ENCODE measurements around the gene ADARB2.

The ADARB2 gene

GRCh38 chr10:1560535-1561192, 176.7 kb downstream of the ADARB2 start:
- DNase-seq = no peak

GRCh38 chr10:1559761-1560160, 177.6 kb downstream of the ADARB2 start:
- DNase-seq = no peak

- DNase-seq = no peak
Observed at GRCh38 chr10:1559311-1559710, 178.0 kb downstream of the ADARB2 start.

DNA sequence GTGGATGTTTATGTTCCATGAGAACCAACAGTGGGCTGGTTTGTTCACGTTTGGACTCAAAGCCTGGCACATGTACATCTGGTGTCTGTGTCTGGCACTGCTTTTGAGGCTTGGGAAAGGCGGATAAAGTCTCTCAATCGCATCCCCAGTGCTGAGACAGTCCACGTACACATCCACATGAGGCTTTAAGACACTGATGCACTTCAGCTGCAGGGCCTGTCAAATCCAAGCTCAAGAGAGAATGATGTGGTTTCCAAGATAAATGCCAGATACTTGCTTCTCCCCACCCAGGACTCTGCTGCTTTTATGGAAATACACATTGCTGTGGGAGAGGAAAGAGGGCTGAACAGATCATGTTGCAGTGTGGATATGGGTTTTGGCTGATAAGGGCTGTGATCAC, 178.4 kb downstream of the ADARB2 start:
- DNase-seq = no peak

- DNase-seq = no peak
Observed at GRCh38 chr10:1557081-1557480, 180.2 kb downstream of the ADARB2 start.

DNA sequence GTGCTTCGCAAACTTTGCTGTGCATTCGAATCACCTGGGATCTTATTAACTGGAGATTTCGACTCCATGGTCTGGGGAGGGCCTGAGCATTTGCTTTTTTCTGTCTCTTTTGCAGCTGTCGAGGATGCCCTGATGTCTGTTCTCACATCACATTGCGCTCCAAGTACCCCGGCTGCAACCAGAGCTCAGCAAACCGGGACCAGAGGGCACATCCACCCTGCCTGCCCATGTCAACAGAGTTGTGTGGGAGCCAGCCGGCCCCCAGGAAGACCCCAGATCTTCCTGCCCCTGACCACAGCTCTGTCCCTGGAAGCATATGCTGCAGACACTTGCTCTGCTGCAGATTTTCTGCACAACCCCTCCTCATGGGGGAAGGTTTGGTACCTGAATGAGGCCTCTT, 180.8 kb downstream of the ADARB2 start:
- no peak for DNase-seq

GRCh38 chr10:1553951-1554350, 183.4 kb downstream of the ADARB2 start:
- DNase-seq = no peak

GRCh38 chr10:1552881-1553670, 184.2 kb downstream of the ADARB2 start:
- no peak for DNase-seq

DNA sequence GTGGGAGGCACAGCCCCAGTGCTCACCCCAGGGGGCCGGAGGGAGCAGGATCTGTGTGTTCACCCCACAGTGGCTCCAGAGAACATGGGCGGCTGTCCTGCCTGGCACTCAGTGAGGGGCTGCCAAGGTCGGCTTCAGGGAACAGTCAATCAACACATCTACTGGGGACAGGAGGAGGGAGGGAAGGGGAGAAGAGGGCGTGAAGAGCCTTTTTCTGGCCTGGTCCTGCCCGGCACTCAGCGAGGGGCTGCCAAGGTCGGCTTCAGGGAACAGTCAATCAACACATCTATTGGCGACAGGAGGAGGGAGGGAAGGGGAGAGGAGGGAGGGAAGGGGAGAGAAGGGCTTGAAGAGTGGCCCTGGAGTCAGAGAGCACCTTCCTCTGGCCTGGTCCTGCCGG, 184.9 kb downstream of the ADARB2 start:
- no peak for DNase-seq

DNA sequence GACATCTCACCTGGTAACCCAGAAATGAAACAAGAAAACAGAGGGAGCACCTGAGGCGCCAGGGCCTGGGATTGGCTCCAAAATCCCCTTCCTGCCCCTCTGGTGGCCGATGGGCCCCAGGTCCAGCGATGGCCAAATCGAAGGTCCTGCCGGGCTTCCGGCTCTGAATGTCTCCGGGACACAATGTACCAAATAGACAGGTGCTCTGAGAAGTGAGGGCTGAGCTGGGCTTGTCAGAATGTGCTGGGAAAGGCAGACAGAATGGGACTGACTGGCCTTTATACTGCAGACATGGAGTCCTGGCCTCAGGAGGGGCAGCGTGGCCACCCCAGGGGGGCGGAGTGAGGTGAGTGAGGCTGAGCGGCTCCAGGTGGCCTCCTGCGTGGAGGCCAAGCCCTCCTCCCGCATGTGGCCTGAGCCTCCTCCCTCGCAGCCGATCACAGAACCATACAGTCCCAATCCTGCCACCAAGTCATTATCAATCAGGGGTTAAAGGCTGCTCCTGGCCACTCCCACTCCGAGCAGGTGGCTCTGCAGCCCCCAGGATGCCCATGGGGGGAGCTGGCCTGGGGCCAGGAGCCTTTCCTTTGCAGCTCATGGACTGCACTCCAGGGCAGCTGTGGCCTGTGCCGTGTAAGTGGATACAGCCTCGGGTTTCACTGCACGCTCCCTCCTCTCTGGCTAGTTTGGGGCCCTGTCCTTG, 185.5 kb downstream of the ADARB2 start:
- peak; percentile 43 for DNase-seq

- no peak for DNase-seq
Observed at GRCh38 chr10:1550616-1551015, 186.7 kb downstream of the ADARB2 start.

DNA sequence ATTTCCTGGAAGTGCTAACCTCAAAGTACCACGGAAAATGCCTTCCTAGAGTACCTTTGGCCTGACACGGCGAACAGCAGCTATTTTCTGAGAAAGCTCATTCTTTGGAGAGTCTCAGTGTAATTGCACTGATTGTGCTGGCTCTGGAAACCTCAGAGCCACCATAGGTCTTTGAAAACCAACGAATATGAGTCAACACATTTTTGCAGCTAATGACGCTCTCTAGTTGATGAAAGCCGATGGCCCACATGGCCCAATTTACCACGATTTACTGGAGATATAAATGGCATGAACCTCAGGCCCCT, 187.1 kb downstream of the ADARB2 start:
- DNase-seq = no peak

DNA sequence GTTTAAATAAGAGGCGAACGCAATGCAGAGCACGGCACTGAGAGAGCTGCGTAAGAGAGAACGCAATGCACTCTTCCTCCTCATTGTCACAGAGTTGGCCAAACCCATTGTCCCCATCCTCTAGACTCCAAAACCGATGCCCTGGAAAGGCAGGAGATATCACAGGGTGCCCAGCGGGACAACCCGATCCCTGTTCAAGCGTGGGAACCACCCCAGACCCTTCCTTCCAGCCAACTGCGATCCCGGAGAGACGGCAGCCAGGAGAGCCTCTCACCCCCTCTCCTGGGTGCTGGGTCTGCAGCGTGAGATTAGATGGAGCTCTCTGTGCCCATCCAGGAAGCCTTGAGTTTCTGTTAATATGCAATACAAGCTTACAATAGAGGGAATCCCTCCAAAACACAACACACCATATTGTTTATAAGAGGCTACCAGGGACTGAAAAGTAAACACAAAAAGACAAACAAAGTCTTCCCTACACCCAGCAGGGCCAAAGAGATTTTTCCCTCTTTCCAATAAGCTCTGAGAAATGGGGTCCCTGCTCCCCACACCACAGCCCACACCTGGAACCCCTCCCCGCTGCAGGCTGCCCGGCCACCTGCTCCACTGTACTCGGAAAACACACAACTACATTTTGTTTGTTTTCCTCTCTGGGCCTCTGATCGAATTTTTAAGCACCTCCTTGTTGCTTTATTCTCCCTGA, 187.6 kb downstream of the ADARB2 start:
- DNase-seq = no peak

GRCh38 chr10:1548596-1548995, 188.7 kb downstream of the ADARB2 start:
- no peak for DNase-seq

GRCh38 chr10:1548146-1548545, 189.2 kb downstream of the ADARB2 start:
- no peak for DNase-seq

- DNase-seq = no peak
Observed at GRCh38 chr10:1546431-1547110, 190.8 kb downstream of the ADARB2 start.

GRCh38 chr10:1545524-1545923, 191.8 kb downstream of the ADARB2 start:
- DNase-seq = no peak

DNA sequence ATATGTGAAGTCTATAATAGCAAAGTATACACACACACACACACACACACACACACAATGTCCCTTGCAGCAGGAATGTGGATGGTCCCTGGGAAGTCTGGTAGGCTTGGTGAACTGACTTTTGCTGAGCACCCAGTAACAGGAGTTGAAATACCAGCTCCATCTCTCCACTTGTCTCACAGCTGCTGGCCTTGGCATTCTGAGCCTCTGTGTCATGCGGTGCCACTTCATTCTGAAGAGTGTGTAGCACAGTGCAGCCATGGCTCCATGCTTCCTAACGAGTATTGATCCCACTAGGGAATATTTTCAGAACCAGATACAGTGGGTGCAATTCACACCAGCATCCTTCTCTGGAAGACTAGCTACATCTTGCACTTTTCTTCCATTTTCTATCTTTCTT, 192.4 kb downstream of the ADARB2 start:
- no peak for DNase-seq

DNA sequence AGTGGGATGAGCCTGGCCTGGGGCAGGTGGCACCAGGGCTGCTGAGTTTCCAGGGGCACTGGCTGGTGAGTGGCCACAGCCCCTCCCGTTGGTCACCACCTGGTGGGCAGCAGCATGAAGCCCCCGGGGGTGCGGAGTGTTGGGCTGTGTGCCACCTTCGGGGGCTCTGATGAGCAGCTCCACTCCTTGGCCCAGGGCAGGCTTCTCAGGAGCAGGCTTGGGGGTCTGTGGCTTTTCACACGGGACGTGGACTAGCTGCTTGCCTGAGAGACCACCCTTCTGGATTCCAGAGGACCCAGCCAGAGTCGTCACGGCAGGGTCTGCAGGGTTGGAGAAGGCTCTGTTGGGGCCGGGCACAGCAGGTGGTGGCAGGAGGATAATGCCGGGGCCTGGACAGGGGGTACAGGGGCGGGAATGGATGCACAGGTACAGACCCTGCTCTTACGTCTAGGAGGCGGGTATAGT, 193.1 kb downstream of the ADARB2 start:
- no peak for DNase-seq

GRCh38 chr10:1543596-1543995, 193.7 kb downstream of the ADARB2 start:
- no peak for DNase-seq

GRCh38 chr10:1542941-1543340, 194.4 kb downstream of the ADARB2 start:
- no peak for DNase-seq

DNA sequence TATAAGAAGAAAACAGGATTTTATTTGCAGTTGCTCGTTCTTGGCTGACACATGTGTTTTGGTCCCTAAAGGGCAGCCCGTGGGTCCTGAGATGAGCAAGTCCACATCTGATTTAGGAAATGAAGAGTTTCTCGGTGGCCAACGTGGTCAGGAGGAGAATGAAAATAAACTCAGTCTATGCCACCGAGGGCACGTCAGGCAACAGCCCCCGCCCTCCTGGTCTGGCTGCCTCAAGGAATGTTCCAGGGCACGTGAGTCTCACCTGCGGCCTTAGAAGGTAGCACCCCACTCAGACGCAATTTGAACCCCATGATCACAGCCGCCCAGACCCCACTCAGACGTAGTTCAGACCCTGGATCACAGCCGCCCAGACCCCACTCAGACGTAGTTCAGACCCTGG, 197.2 kb downstream of the ADARB2 start:
- no peak for DNase-seq

DNA sequence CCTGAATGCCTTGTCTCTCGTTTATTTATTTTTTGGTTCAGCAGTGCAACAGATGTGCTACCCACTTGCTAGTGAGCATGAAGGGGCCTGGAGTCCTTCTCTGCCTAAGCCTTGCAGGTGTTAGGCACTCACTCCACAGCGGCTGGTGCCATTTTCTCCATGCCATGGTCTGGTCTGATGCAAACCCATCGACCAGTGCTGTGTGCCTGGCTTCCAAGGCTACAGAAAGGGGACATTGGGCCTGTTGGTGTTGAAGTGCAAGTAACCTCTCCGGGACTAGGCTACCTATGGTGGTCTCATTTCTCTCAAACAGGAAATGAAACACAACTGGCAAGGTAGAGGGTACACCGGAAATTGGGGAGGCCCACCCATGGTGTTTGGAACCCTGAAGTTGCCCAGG, 198.1 kb downstream of the ADARB2 start:
- no peak for DNase-seq

All from right hindlimb (tissue), 1 donor.